Activated CD4-positive, alpha-beta memory T cell treated with anti-CD3 and anti-CD28 coated beads, Interleukin-2, amount 10 ng/mL, durations not matched to agents 7 days and 5 days (primary cell): ENCODE results near the gene CNKSR1. TPM values are rescaled to one million over a fixed set of nuclear protein-coding genes. Genes with fewer than 3 reads are reported as not detected.
"Not testable (repeated sequence)": the region's sequence is repeated elsewhere in the genome, so short reads cannot be mapped to it uniquely, and the experiment has no call there.

Experiments used
- CTCF ChIA-PET: fragments of 350-600 bp; sonication (Branson Sonifier 250); formaldehyde crosslinking; loops from one replicate; lab custom pipeline; 2021; ENCODE audit warnings: antibody characterized with exemption, inconsistent platforms; lab: Charles Lee
- POLR2A ChIA-PET: fragments of 350-600 bp; sonication (Branson Sonifier 250); formaldehyde crosslinking; loops from one replicate; lab custom pipeline; 2021; ENCODE audit warnings: antibody characterized with exemption; lab: Charles Lee
- DNase-seq: peaks from one replicate; pipeline ENCODE4 v3.0.0-alpha.2; 2020
- H3K27ac Mint-ChIP-seq: one replicate; pipeline ENCODE4 v1.8.0; 2021; ENCODE audit warnings: mild to moderate bottlenecking, mixed read lengths
- H3K27me3 Mint-ChIP-seq: one replicate; pipeline ENCODE4 v1.8.0; 2021; ENCODE audit warnings: mixed read lengths
- H3K36me3 Mint-ChIP-seq: one replicate; pipeline ENCODE4 v1.8.0; 2021; ENCODE audit warnings: low read depth, mixed read lengths
- H3K4me1 Mint-ChIP-seq: one replicate; pipeline ENCODE4 v1.8.0; 2021; ENCODE audit warnings: mixed read lengths
- H3K4me3 Mint-ChIP-seq: one replicate; pipeline ENCODE4 v1.8.0; 2021; ENCODE audit warnings: mild to moderate bottlenecking, mixed read lengths
- H3K9me3 Mint-ChIP-seq: one replicate; pipeline ENCODE4 v1.8.0; 2021; ENCODE audit warnings: mixed read lengths
- total RNA-seq, 2 experiments: library from RNA; stranded (reverse); gene quantifications; one replicate each; pipeline ENCODE4 v1.2.3, GENCODE V29; 2021

The CNKSR1 gene
- total RNA-seq, 2 experiments from 2014 or later, result 1.8 to 5.3 TPM

DNA sequence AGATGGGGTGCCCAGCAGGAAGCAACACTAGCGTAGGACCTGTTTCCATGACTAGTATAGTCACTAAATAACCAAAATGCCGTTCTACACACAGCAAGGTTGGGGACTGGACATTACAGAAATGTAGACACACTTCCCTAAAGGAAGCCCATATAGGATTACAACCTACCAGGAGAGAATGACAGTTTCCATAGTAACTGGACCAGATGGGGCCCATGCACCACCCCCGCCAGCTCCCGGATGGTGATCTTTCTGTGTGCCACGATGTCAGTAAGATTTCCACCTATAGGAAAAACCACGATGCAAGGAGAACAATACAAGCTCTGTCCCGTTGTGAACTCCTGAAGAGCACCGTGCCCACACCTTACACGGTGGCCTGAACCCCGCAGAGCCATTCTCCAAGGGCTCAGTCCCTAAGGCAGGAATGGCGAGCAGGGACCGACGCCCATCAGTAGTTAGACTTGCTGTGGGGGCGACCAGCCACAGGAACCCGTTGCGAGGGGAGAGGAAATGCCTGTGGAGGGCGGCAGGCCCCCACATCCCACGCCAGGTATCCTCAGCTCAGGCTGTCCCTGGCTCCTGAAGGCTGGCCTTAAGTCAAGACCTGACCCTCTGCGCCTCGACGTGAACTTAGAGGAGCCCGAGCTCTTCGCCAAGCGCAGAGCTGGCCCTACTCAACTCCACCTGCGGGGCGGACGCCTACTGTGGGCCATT lies 43.1 kb downstream of the CNKSR1 start:
- no peak overlapping the region for H3K4me3 Mint-ChIP-seq
- no peaks in the 10 kb centered on the region for H3K9me3 Mint-ChIP-seq
- H3K36me3 Mint-ChIP-seq, result no peaks in the 10 kb centered on the region
- H3K27me3 Mint-ChIP-seq, result peaks cover 26% of the 10 kb centered on the region
- H3K4me1 Mint-ChIP-seq, result peaks cover under 1% of the 10 kb centered on the region
- no peak overlapping the region for H3K27ac Mint-ChIP-seq
- DNase-seq, result no peak
- ChIA-PET POLR2A (interaction anchor here (0.8 kb wide), 1 partner anchor 13 kb away, joined by 3 read pairs; the partner anchor contains the start of gene CEP85), CTCF (interaction anchor here (4.1 kb wide), 1 partner anchor 13 kb away, joined by 20 read pairs; the partner anchor contains the start of gene CEP85)

DNA sequence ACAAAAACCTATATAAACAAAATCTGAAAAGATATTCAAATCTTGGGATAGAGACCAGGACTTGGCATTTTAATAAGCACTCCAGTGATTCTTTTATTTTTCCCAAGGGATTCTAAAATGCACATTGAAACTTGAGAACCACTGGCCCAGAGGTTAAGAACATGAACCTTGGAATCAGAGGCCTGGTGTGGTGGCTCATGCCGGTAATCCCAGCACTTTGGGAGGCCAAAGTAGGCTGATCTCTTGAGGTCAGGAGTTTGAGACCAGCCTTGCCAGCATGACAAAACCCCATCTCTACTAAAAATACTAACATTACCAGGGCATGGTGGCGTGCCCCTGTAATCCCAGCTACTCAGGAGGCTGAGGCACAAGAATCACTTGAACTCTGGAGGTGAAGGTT lies 43.8 kb downstream of the CNKSR1 start:
- Mint-ChIP-seq H3K27me3 (peaks cover 33% of the 10 kb centered on the region), H3K4me1 (peaks cover 6% of the 10 kb centered on the region), H3K36me3 (no peaks in the 10 kb centered on the region), H3K4me3 (no peak overlapping the region), H3K9me3 (no peaks in the 10 kb centered on the region), H3K27ac (no peak overlapping the region)
- DNase-seq, result no peak
- ChIA-PET CTCF (interaction anchor here (2.5 kb wide), 1 partner anchor 13 kb away, joined by 6 read pairs; the partner anchor contains the start of gene CEP85), POLR2A (no interaction called here)

DNA sequence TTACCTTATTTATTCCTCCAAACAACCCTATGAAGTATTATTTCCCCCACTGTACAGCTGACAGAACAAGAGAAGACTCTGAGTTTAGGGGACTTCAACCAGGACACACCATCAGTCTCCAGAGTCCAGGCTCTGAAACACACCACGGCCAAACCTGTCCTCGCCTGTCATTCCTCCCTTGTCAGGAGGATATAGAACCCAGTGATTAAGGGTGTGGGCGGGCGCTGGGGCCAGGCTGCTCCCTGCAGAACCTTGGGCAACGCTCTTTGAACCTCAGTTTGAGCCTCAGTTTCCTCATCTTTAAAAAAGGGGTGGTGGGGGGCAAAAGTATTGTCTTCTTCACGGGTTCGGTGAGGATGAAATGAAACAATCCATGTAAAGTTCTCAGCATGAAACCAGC lies 47.3 kb downstream of the CNKSR1 start:
- POLR2A ChIA-PET, result no interaction called here
- DNase-seq, result no peak
- no peaks in the 10 kb centered on the region for H3K36me3 Mint-ChIP-seq
- no peak overlapping the region for H3K27ac Mint-ChIP-seq
- H3K4me3 Mint-ChIP-seq, result no peak overlapping the region
- CTCF ChIA-PET, result no interaction called here
- H3K27me3 Mint-ChIP-seq, result peaks cover 44% of the 10 kb centered on the region
- H3K4me1 Mint-ChIP-seq, result peaks cover 6% of the 10 kb centered on the region
- H3K9me3 Mint-ChIP-seq, result no peaks in the 10 kb centered on the region

DNA sequence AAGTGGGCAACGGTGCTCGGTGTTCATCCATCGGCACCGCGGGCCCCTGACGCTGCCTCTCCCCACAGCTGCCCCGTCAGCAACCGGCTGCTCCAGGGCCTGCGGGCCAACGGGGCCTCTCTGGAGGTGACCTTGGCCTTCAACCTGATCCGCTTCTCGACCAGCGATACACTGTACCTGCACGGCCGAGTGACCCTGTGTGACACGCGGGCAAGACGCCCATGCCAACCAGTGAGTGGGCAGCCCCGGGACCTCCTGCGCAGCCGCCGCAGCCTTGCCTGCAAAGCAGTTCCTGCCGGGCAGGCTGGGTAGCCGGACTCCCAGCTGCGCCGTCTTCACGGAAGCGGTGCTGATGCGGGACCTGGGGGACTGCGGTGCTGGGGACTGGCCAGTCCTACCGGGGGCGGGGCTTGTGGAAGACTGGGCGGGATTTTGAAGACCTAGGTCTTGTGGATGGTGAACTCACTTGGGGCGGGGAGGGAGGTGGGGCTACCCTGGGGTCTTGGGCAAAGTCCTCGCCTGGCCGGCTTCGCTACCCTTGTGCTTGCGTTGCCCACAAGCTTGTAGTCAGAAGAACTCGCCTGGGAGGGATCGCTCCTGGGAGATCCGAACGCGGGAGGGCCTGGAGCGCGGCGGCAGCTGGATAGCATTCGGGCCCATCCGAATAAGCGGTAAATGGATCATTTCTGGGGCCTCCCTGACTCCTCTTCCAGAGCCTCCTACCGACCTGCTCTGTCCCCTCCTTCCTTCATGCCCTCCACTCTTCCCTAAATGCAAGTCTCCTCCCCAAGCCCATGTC lies 47.9 kb downstream of the CNKSR1 start:
- peak; percentile 42 for DNase-seq
- Mint-ChIP-seq H3K36me3 (no peaks in the 10 kb centered on the region), H3K27ac (no peak overlapping the region), H3K4me3 (peak overlapping the region; percentile 14), H3K4me1 (peaks cover 6% of the 10 kb centered on the region), H3K9me3 (no peaks in the 10 kb centered on the region), H3K27me3 (peaks cover 44% of the 10 kb centered on the region)
- POLR2A ChIA-PET, result no interaction called here
- CTCF ChIA-PET, result interaction anchor here (1.1 kb wide), 1 partner anchor 9 kb away, joined by 4 read pairs; the partner anchor contains the start of gene CEP85

DNA sequence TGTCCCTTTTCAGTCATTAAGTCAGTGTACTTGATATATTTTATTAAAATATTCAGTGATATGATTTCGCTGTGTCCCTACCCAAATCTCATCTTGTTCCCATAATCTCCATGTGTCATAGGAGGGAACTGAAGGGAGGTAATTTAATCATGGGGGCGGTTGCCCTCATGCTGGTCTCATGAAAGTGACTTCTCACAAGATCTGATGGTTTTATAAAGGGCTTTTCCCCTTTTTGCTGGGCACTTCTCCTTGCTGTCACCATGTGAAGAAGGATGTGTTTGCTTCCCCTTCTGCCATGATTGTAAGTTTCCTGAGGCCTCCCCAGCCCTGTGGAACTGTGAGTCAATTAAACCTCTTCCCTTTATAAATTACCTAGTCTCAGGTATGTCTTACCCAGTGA lies 53.4 kb downstream of the CNKSR1 start:
- CTCF ChIA-PET, result interaction anchor here (0.9 to 2.1 kb wide), 5 partner anchors 26 to 129 kb away, joined by 3 to 4 read pairs (median 4); partner anchors contain the start of gene ZNF593
- POLR2A ChIA-PET, H3K36me3 Mint-ChIP-seq, DNase-seq, H3K4me3 Mint-ChIP-seq, H3K27ac Mint-ChIP-seq, H3K9me3 Mint-ChIP-seq: not testable (repeated sequence)
- H3K4me1 Mint-ChIP-seq, result peaks cover 15% of the 10 kb centered on the region
- peaks cover 18% of the 10 kb centered on the region for H3K27me3 Mint-ChIP-seq

DNA sequence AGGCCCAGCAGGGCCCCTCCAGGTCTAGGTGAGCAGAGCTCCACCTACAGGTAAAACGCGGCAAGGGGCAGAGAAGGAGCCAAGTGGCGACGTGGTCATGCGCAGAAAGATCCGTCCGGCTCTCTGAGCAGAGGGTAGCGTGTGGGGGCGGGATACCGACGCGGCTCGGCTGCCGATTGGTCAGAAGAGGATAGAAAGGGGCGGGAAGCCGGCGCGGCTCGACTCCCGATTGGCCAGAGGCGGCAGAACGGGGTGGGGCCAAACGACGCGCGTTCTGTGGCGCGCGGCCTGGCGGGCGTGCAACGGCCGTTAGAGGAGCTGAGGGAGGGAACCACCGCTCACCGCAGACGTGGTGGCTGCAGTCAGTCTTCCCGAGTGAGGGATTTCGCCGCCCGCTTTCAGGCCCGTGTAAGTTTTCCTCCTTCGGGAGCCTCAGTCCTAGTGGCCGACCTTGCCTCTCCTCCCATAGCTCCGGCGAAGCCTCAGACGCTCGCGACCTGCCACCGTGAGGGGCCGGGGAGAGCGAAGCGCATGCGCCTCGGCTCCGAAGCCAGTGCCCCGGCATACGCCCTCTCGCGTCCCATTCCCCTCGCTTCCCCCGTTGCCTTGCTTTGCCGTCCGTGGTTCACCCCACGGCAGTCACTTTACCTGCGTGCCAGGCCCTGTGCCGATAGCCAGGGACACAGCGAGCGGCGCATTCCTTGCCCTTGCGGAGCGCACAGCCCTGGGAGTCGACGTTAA lies 56.8 kb downstream of the CNKSR1 start, which contains the start of gene CEP85:
TSS of gene CEP85 (plus strand) at position 298 of the 741 bp plus-strand sequence. CDS start 5,584 bp downstream, outside the sequence.
- H3K36me3 Mint-ChIP-seq, result peaks cover 22% of the 10 kb centered on the region
- CTCF ChIA-PET, result interaction anchor here (0.6 to 6.0 kb wide), 83 partner anchors 8 to 565 kb away, joined by 3 to 114 read pairs (median 6); partner anchors contain the start of genes C1orf232, CATSPER4, CD52 and CNKSR1
- no peaks in the 10 kb centered on the region for H3K27me3 Mint-ChIP-seq
- peaks cover 40% of the 10 kb centered on the region for H3K4me1 Mint-ChIP-seq
- POLR2A ChIA-PET, result interaction anchor here (0.9 to 3.9 kb wide), 39 partner anchors 14 to 463 kb away, joined by 3 to 46 read pairs (median 5); partner anchors contain the start of genes C1orf232, CNKSR1, DHDDS and HMGN2
- no peaks in the 10 kb centered on the region for H3K9me3 Mint-ChIP-seq
- H3K4me3 Mint-ChIP-seq, result peak within 1 kb of the TSS; percentile 96
- H3K27ac Mint-ChIP-seq, result peak within 1 kb of the TSS; percentile 87
- DNase-seq, result peak; percentile 99

DNA sequence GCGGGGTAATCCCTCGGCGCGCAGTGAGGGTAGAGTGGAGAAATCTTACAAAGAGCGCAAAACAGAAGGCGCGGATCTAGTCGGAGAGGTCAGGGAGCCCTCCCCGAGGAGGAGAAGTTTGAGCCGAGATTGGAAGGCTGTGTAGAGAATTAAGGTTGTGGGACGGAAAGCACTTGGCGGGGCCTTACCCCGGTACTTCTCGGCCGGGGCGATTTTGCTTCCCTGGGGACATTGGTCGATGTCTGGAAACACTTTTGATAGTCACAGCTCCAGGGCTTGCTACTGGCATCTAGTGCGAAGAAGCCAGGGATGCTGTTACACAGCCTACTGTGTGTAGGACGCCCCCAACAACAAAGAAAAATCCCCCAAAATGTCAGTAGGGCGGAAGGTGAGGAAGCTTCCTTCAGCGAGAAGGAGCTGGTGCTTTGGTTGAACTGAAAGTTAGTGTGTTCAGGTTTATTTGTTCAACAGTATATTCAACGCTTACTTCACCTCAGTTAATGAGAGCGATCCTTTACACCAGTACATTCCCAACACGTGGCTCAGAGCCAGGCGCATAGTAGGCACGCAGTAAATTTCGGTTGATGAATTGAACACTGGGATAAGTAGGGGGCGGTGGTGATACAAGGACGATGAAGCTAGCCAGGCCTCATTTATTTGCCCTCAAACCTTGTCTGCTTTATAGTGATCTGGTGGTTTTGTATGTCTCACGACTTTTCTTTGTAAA lies 57.5 kb downstream of the CNKSR1 start:
- ChIA-PET POLR2A (interaction anchor here (0.6 to 3.9 kb wide), 39 partner anchors 12 to 1002 kb away, joined by 3 to 46 read pairs (median 5); partner anchors contain the start of genes C1orf232, CNKSR1, DHDDS and PDIK1L), CTCF (interaction anchor here (0.5 to 6.0 kb wide), 87 partner anchors 8 to 566 kb away, joined by 3 to 114 read pairs (median 5); partner anchors contain the start of genes C1orf232, CATSPER4, CD52 and CNKSR1)
- Mint-ChIP-seq H3K4me3 (peak overlapping the region; percentile 96), H3K9me3 (no peaks in the 10 kb centered on the region), H3K27ac (peak overlapping the region; percentile 87), H3K27me3 (no peaks in the 10 kb centered on the region), H3K36me3 (peaks cover 27% of the 10 kb centered on the region), H3K4me1 (peaks cover 40% of the 10 kb centered on the region)
- peak; percentile 31 for DNase-seq

DNA sequence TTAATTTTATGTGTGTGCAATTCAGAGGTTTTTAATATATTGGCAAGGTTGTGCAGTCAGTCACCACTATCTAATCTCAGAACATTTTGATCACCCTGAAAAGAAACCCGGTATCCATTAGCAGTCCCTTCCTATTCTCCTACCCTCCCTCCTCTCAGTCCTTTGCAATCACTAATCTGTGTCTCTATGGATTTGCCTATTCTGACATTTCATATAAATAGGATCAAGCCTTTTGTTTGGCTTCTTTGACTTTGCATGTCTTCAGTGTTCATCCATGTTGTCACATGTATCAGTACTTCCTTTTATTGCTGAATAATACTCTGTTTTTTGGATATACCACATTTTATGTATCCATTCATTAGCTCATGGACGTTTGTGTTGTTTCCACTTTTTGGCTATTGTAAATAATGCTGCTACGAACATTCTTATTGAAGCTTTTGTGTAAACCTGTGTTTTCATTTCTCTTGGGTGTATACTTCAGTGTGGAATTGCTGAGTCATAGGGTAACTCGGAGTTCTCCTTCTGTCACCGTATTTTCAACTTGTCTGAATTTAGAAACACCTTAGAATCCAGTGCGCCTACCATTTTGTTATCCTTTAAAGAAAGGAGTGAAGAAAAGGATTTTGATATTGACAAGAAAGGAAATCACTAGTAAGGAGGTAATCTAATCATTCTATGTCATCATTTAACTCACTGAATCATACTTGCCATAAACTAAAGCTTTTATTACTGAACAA lies 60.1 kb downstream of the CNKSR1 start:
- Mint-ChIP-seq H3K36me3 (peaks cover 34% of the 10 kb centered on the region), H3K4me1 (peaks cover 40% of the 10 kb centered on the region), H3K27ac (peak overlapping the region; percentile 21), H3K27me3 (no peaks in the 10 kb centered on the region), H3K4me3 (no peak overlapping the region), H3K9me3 (no peaks in the 10 kb centered on the region)
- POLR2A ChIA-PET, result interaction anchor here (1.3 to 1.7 kb wide), 2 partner anchors 37 to 78 kb away, joined by 3 to 6 read pairs; no protein-coding TSS in a partner anchor
- DNase-seq, result no peak
- CTCF ChIA-PET, result interaction anchor here (0.6 to 1.5 kb wide), 6 partner anchors 47 to 179 kb away, joined by 3 to 8 read pairs (median 3); partner anchors contain the start of gene ZNF593

Other genes starting within 250 kb of the CNKSR1 start
- gene PAFAH2, start 179.4 kb upstream of the CNKSR1 start, total RNA-seq, result 10 to 100 TPM in 1 of 2 experiments, 1 to 10 TPM in 1; 9.4 to 10.1 TPM
- gene EXTL1, start 155.7 kb upstream of the CNKSR1 start, total RNA-seq, result not detected
- gene SLC30A2, start 131.4 kb upstream of the CNKSR1 start, total RNA-seq, result not detected
- under 1 TPM; 0.25 to 0.33 TPM for gene TRIM63, start 109.9 kb upstream of the CNKSR1 start, total RNA-seq
- gene PDIK1L, start 65.7 kb upstream of the CNKSR1 start, total RNA-seq, result 10 to 100 TPM; 21.3 to 22.7 TPM
- gene FAM110D, start 18.4 kb upstream of the CNKSR1 start, total RNA-seq, result not detected
- not detected for gene C1orf232, start 8.5 kb upstream of the CNKSR1 start, total RNA-seq
- 10 to 100 TPM; 20.3 to 22.9 TPM for gene ZNF593, start 7.6 kb upstream of the CNKSR1 start, total RNA-seq
- gene ZNF593OS, start 5.7 kb upstream of the CNKSR1 start, total RNA-seq, result not detected
- not detected for gene CATSPER4, start 13.1 kb downstream of the CNKSR1 start, total RNA-seq
- 10 to 100 TPM; 35.5 to 37.7 TPM for gene CEP85, start 56.7 kb downstream of the CNKSR1 start, total RNA-seq
- gene SH3BGRL3, start 102.6 kb downstream of the CNKSR1 start, total RNA-seq, result 100 to 1,000 TPM; 662 to 665 TPM
- 10 to 100 TPM; 46.9 to 49.9 TPM for gene UBXN11, start 129.1 kb downstream of the CNKSR1 start, total RNA-seq
- gene CD52, start 140.5 kb downstream of the CNKSR1 start, total RNA-seq, result 1,000 to 10,000 TPM; 1,572 to 1,591 TPM
- gene CRYBG2, start 176.6 kb downstream of the CNKSR1 start, total RNA-seq, result 1 to 10 TPM; 1.9 to 4.3 TPM
- under 1 TPM in 1 of 2 experiments, not detected in 1; 0.18 TPM for gene ZNF683, start 195.3 kb downstream of the CNKSR1 start, total RNA-seq
- not detected for gene LIN28A, start 233.3 kb downstream of the CNKSR1 start, total RNA-seq